ENCODE results near the gene SMAD1.

DNA sequence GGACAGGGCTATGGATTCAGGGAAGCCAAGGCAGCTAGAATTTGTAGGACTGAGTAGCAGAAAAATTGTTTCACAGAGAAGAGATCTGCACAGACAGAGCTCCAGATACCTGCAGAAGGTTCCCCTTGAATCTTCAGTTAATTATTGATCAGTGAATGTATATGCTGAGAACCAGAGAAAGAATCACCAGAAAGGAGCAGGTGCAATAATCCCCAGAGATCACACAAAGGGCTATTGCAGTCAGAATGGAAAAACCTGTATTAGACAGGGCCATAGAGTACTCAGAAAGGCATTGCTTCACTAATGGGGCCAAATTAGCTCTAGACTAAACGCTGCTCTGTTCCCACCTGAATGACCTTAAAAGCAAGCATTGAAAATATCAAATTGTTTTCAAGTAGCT is 35.5 kb upstream of the SMAD1 start:
- TF ChIP-seq, protein P1, sequence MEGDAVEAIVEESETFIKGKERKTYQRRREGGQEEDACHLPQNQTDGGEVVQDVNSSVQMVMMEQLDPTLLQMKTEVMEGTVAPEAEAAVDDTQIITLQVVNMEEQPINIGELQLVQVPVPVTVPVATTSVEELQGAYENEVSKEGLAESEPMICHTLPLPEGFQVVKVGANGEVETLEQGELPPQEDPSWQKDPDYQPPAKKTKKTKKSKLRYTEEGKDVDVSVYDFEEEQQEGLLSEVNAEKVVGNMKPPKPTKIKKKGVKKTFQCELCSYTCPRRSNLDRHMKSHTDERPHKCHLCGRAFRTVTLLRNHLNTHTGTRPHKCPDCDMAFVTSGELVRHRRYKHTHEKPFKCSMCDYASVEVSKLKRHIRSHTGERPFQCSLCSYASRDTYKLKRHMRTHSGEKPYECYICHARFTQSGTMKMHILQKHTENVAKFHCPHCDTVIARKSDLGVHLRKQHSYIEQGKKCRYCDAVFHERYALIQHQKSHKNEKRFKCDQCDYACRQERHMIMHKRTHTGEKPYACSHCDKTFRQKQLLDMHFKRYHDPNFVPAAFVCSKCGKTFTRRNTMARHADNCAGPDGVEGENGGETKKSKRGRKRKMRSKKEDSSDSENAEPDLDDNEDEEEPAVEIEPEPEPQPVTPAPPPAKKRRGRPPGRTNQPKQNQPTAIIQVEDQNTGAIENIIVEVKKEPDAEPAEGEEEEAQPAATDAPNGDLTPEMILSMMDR (IDR thresholded peaks at IDR 0.05; ENCODE audit: low read depth, low read length) = no peak
- TF ChIP-seq, protein P2, sequence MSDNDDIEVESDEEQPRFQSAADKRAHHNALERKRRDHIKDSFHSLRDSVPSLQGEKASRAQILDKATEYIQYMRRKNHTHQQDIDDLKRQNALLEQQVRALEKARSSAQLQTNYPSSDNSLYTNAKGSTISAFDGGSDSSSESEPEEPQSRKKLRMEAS (IDR thresholded peaks at IDR 0.05; ENCODE audit: low read depth, low read length) = no peak
